SH-SY5Y (cell line): Measurements from ENCODE around the gene SERPINE3.

ENCODE experiments used
- GATA2 ChIP-seq: IDR thresholded peaks from 2 replicates; pipeline ENCODE4 v1.6.1; 2011; ENCODE audit warnings: mild to moderate bottlenecking, low read depth, low read length
- GATA3 ChIP-seq: IDR thresholded peaks from 2 replicates; pipeline ENCODE4 v1.6.1; 2011; ENCODE audit warnings: low read depth, mild to moderate bottlenecking, low read length, moderate library complexity

DNA sequence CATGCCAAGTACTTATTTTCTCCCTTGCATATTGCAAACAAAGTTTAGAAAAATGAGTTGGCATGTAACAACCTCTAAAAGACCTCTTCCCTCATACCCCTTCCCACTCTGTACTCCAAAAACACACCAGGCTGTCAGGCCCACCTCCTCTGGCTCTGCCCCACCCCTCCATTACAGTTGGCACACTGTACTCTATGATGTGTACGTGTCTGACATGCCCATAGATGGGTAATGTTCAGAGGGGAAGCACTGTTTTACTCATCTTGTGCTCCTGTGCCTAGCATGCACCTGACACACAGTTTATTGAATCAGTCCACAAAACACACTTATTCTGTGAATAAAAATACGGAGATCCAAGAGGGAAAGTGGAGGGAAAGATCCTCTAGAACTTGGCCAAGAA, 45.6 kb downstream of the SERPINE3 start:
- TF ChIP-seq GATA3 (no peak), GATA2 (no peak)
